B cell (primary cell): ENCODE results near the gene MLLT3.

Experiments used
- EZH2 ChIP-seq: IDR thresholded peaks from 2 replicates; pipeline ENCODE4 v1.6.1; 2012; ENCODE audit warnings: borderline replicate concordance, low read depth, mild to moderate bottlenecking, moderate library complexity, low read length; ENCODE audit not compliant: insufficient read depth, poor library complexity, severe bottlenecking
- TF ChIP-seq, protein P1 (sequence below): fragments of 200-600 bp; IDR thresholded peaks from one replicate; pipeline ENCODE4 v1.8.0; 2022; ENCODE audit warnings: antibody characterized with exemption, mild to moderate bottlenecking

DNA sequence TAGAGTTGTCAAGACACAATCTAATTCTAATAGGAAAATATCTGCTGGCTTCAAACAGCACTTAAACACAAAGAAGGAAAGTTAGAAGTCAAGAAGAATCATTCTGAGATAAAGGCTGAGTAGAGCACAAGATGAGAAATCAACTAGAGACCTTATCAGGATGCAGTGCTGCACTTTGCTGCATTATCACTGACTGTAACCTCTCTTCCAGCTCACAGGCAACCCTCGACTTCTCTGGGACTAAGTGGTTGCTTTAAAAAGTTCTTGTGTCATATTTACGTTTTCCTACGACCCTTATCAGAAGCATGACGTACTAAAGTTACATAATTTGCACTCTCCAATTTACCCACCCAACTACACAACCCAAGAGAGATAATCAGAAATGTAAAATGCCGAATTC is 176.1 kb downstream of the MLLT3 start:
- TF ChIP-seq, protein P1, sequence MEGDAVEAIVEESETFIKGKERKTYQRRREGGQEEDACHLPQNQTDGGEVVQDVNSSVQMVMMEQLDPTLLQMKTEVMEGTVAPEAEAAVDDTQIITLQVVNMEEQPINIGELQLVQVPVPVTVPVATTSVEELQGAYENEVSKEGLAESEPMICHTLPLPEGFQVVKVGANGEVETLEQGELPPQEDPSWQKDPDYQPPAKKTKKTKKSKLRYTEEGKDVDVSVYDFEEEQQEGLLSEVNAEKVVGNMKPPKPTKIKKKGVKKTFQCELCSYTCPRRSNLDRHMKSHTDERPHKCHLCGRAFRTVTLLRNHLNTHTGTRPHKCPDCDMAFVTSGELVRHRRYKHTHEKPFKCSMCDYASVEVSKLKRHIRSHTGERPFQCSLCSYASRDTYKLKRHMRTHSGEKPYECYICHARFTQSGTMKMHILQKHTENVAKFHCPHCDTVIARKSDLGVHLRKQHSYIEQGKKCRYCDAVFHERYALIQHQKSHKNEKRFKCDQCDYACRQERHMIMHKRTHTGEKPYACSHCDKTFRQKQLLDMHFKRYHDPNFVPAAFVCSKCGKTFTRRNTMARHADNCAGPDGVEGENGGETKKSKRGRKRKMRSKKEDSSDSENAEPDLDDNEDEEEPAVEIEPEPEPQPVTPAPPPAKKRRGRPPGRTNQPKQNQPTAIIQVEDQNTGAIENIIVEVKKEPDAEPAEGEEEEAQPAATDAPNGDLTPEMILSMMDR, result no peak
- TF ChIP-seq EZH2, result no peak
